Lower lobe of right lung (tissue), 2 donors: ENCODE measurements around the gene SNUPN. TPM values are rescaled to one million over a fixed set of nuclear protein-coding genes. Genes with fewer than 3 reads are reported as not detected.

ENCODE experiments used
- ATAC-seq, 2 donors: fragments of 200-7000 bp; cut with Tn5 transposase; one replicate each; pipeline ENCODE4 v1.9.1; 2020 to 2022; ENCODE audit warnings: mild to moderate bottlenecking in 2 of 2, moderate library complexity in 2 of 2
- DNase-seq: peaks from one replicate; pipeline ENCODE4 v3.0.0-alpha.2; 2020
- H3K27ac ChIP-seq: fragments of 200-600 bp; one replicate; pipeline ENCODE4 v1.8.0; 2022
- H3K27me3 ChIP-seq: fragments of 200-600 bp; one replicate; pipeline ENCODE4 v1.8.0; 2022; ENCODE audit warnings: low read depth
- H3K36me3 ChIP-seq: fragments of 200-600 bp; one replicate; pipeline ENCODE4 v1.8.0; 2022; ENCODE audit warnings: mild to moderate bottlenecking
- H3K4me1 ChIP-seq: fragments of 200-600 bp; one replicate; pipeline ENCODE4 v1.8.0; 2022
- H3K4me3 ChIP-seq: fragments of 200-600 bp; one replicate; pipeline ENCODE4 v1.8.0; 2022; ENCODE audit warnings: mild to moderate bottlenecking
- H3K9me3 ChIP-seq: fragments of 200-600 bp; one replicate; pipeline ENCODE4 v1.8.0; 2022
- intact Hi-C: fragments of 100-400 bp; cut with DNase I; formaldehyde crosslinking; loops from one replicate; pipeline ENCODE4 v1.11.0; 2022
- total RNA-seq: library from RNA; stranded (reverse); fragmentation: NEBNext Ultra II Directional; extraction: Animal tissue kit (Norgen Biotek cat#: 25700); gene quantifications from one replicate; pipeline ENCODE4 v1.2.1, GENCODE V29; 2021
- TF ChIP-seq, protein P1 (sequence below): fragments of 200-600 bp; IDR thresholded peaks from one replicate; pipeline ENCODE4 v1.8.0; 2022; ENCODE audit warnings: antibody characterized with exemption, mild to moderate bottlenecking
- donor health status: DM: no; HTN: yes; CAD: no; lungs with severe emphysema.

Gene SNUPN
- total RNA-seq, 1 donor from 2014 or later = 21.7 TPM

DNA sequence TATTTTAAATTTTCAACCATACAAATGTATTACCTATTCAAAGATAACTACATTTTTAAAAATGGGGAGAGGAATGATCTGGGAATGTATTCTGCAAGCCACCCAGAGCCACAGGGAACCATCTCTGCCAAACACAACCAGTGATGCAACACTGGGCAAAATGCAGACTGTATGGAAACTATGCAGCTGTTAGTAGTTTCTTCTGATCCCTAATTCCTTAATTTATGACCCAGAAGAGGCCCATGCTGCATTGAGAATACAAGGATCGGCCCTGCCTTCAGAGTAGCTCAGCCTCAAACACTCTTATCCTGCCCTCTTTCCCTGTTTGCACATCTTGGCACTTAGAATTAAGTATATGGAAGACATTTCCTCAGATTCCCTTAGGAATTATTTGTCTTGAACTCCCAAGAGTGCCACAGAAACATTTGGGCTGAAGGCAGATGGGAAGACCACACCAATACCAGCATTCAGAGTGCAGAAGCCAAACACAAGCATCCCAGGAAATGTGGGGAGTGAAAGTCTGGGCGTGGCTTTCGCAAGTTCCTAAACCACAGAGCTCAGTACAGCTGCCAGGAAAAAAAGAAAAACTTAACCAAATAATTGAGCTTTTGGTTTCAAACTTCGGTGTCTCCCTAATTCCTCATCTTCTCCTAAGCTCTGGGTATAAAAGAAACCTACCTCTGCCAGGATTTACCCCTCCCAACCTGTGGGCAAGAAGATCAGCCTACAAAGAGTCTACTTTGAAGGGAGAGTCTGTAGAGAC is 5.3 kb downstream of the SNUPN start:
- H3K27me3 ChIP-seq = no peaks in the 10 kb centered on the region

DNA sequence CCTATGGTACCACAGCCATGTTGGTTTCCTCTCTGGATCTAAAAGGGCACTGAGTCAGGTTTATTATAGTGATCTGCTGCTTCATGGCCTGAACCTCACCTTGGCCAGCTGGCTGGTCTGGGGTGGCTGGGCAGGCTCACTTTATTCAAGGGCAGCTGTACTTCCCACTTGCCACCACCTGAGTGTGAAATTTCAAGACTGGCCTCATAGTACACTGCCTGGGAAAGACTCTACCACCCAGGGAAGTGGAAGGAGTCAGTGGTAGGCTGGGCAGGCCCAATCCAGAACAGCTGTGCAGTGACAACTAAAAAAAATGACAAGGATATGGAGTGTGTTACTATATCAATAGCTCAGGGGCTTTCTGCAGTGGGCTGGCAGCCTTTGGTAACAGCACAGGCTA is 8.8 kb downstream of the SNUPN start:
- Histone ChIP-seq H3K4me1 (peaks cover 24% of the 10 kb centered on the region), H3K36me3 (peaks cover 80% of the 10 kb centered on the region), H3K4me3 (no peak overlapping the region), H3K9me3 (no peaks in the 10 kb centered on the region), H3K27ac (no peak overlapping the region), H3K27me3 (no peaks in the 10 kb centered on the region)
- DNase-seq (no peak), ATAC-seq (no peak)
- TF ChIP-seq, protein P1, sequence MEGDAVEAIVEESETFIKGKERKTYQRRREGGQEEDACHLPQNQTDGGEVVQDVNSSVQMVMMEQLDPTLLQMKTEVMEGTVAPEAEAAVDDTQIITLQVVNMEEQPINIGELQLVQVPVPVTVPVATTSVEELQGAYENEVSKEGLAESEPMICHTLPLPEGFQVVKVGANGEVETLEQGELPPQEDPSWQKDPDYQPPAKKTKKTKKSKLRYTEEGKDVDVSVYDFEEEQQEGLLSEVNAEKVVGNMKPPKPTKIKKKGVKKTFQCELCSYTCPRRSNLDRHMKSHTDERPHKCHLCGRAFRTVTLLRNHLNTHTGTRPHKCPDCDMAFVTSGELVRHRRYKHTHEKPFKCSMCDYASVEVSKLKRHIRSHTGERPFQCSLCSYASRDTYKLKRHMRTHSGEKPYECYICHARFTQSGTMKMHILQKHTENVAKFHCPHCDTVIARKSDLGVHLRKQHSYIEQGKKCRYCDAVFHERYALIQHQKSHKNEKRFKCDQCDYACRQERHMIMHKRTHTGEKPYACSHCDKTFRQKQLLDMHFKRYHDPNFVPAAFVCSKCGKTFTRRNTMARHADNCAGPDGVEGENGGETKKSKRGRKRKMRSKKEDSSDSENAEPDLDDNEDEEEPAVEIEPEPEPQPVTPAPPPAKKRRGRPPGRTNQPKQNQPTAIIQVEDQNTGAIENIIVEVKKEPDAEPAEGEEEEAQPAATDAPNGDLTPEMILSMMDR = no peak
- intact Hi-C loops = no loop called here

More for the DNA sequence above, 5.3 kb downstream of the SNUPN start:
- ATAC-seq (peak; percentile 23 to 57), DNase-seq (no peak)
- peak overlapping the region; percentile 23 for H3K4me3 ChIP-seq
- intact Hi-C loops = no loop called here
- H3K4me1 ChIP-seq = peaks cover 25% of the 10 kb centered on the region
- H3K27ac ChIP-seq = peak overlapping the region; percentile 61
- TF ChIP-seq, protein P1 = no peak
- H3K9me3 ChIP-seq = no peaks in the 10 kb centered on the region
- peaks cover 49% of the 10 kb centered on the region for H3K36me3 ChIP-seq

DNA sequence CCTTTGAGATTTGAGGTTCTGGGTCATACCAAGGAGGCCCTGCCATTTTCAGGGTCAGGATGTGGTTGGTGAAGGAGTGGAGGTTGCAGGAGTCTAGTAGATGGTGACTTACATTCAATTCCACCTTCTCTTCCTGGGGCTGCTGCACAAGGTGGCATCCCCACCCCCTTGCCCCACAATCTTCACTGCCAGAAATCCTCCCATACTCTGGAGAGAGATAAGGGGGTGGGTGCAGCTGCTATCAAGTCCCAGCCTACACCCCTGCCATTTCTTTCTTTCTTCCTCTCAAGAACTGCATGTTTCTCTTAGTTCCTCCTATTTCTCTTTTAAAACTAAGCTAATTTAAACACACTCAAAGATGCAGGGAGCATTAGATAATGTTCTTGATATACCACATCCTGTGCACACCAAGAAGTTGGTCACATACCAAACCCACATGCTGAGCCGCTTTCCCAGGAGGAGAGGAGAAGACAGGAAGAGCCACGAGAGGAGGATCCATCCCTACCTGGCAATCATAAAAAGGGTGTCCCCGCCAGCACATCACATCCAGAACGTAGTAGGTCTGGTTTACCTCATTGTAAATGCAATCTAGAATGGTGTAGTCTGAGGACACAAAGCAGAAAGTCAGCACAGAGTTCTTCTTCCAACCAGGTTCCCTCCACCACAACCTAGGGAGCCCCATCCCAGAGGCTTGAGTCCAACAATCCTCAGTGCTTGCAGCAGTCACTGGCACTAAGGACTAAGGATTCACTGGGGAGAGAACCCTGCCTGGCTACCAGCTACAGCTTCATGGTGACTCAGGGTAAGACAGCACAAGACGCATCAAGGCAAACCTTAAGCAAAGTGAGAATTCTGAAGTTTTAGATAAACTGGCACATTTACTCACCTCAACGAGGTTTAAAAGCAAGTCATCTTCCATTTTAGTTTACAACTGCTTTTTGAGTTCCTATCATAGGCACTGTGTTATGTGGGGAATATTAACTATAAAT is 18.5 kb downstream of the SNUPN start:
- H3K4me3 ChIP-seq = no peak overlapping the region
- H3K27ac ChIP-seq = peak overlapping the region; percentile 4
- TF ChIP-seq, protein P1 = no peak
- no peaks in the 10 kb centered on the region for H3K27me3 ChIP-seq
- H3K9me3 ChIP-seq = no peaks in the 10 kb centered on the region
- ATAC-seq (peak in 1 of 2 donors; percentile 15), DNase-seq (no peak)
- H3K36me3 ChIP-seq = peaks cover 76% of the 10 kb centered on the region
- H3K4me1 ChIP-seq = no peaks in the 10 kb centered on the region
- intact Hi-C loops = no loop called here

DNA sequence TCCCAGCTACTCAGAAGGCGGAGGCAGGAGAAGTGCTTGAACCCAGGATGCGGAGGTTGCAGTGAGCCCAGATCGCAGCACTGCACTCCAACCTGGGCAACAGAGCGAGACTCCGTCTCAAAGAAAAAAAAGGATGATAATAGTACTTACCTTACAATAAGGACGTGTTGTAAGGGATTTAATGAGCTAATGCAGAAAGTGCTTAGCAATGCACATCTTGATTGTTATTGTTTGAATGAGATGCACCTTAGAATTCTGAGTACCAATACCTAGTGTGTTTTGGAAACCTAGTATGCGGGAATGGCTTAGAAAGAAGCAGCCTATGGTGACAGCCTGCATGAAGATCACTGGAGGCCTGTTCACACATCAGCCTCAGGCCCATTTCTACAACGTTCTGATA is 19.5 kb downstream of the SNUPN start:
- ATAC-seq (no peak), DNase-seq (no peak)
- H3K27ac ChIP-seq = peak overlapping the region; percentile 25
- no peak overlapping the region for H3K4me3 ChIP-seq
- peaks cover 80% of the 10 kb centered on the region for H3K36me3 ChIP-seq
- TF ChIP-seq, protein P1 = no peak
- no peaks in the 10 kb centered on the region for H3K27me3 ChIP-seq
- H3K4me1 ChIP-seq = no peaks in the 10 kb centered on the region
- no peaks in the 10 kb centered on the region for H3K9me3 ChIP-seq
- intact Hi-C loops = no loop called here

DNA sequence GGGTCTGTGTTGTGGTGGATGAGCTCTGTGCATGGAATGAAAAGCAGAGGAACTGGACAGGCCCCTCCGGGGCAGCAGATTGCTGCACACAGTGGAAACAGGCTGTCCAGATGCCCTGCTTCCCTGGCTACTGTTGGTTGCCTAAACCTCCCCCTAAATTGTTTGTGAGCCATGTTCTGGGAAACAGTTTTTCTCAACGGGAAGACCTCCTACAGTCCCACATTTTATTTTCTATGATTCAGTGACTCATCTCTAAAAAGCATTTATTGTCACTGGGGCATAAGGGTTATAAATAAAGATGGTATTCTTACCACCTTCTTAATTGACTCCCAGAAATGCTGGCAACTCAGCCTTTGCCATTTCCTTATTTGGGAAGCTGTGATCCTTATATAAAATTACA is 26.1 kb downstream of the SNUPN start:
- intact Hi-C loops = no loop called here
- DNase-seq (no peak), ATAC-seq (no peak)
- Histone ChIP-seq H3K27ac (no peak overlapping the region), H3K27me3 (no peaks in the 10 kb centered on the region), H3K36me3 (peaks cover 79% of the 10 kb centered on the region), H3K4me3 (no peak overlapping the region), H3K4me1 (peaks cover 16% of the 10 kb centered on the region), H3K9me3 (no peaks in the 10 kb centered on the region)
- TF ChIP-seq, protein P1 = no peak
